Fibroblast of lung (primary cell): ENCODE measurements around the gene GABBR2.

Experiments used
- CTCF ChIP-seq, 2 donors: IDR thresholded peaks in 1 of 2; conservative IDR thresholded peaks in 1 of 2; 1 replicate in 1 of 2; 2 replicates in 1 of 2; pipeline ENCODE4 v1.5.1; 2011 to 2012; ENCODE audit warnings: low read length in 2 of 2, control low read depth in 1 of 2, inconsistent platforms in 1 of 2, low read depth in 1 of 2, mild to moderate bottlenecking in 1 of 2
- EZH2 ChIP-seq: IDR thresholded peaks from 2 replicates; pipeline ENCODE4 v1.5.1; 2012; ENCODE audit warnings: low read length, control low read depth, mild to moderate bottlenecking; ENCODE audit errors: missing control alignments

DNA sequence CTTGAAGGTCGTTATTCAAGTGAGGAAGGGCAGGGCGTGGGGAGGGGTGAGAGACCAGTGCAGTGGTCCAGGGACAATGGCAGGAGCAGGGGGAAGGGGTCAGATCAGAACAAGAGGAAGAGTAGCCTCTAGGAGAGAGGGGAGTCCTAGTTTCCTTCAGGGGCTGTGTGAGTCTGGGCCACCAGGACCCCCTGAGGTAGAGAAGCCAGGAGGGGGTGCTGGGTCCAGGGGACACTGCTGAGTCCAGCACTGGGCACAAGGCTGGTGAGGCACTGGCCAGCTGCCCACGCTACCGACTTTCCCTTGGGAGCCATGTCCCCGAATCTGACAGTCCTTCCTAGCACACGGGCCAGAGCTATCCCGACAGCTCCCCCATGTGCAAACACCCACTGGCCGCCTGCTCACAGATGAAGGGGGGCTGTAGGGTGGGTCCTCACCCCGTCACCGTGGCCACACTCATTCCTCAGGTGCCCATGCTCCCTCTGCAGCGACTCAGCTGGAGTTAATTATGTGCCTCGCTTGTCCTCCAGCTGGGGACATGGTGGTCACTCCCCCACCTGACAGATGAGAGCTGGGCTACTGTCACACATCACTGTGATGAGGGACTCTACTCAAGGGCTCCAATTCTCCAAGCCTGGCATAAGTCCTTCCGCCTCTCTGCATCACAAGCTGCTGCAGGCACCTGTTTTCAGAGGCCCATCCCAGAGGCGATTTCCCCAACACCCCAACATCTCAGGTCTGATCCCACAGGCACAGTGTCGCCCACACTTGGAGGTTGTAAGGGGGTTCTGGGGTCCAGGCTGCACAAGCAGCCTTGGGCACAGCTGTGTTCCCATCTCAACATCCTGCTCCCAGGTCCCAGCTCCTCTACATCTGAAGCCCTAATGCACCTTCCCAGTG lies 115.1 kb downstream of the GABBR2 start:
- no peak for TF ChIP-seq CTCF (conservative IDR thresholded peaks at IDR 0.05 in 1 of 2, IDR thresholded peaks at IDR 0.05 in 1 of 2; ENCODE audit: low read depth in 1 of 2, low read length in 2 of 2)
- TF ChIP-seq EZH2, result no peak
